ENCODE measurements around the gene NPR3. TPM values are rescaled to one million over a fixed set of nuclear protein-coding genes. Genes with fewer than 3 reads are reported as not detected.

NPR3 gene
- total and polyA plus RNA-seq, 10 donors: 0.30 to 52.4 (median 14.3) TPM

DNA sequence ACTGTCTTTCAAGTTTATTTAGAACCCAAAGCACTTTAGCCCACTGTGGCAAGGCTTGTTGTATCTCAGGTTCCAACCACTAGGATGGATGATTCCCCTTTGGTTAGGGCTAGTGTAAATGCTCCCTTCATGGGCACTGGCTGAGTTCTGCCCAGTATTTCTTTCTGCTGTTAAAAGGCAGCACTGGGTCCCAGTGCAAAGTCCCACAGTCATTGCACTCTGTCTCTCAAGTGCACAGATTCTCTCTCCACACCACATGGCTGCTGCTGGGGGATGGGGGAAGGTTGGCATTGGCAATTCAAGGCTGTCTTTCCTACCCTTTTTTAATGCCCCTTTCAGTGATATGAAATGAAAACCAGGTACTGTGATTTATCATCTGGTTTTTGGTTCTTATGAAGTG is 7.2 kb upstream of the NPR3 start:
- intact Hi-C loops (cut with DNase I; ENCODE audit: low total_unique reads): no loop called here
- no peaks in the 10 kb centered on the region for H3K36me3 ChIP-seq

DNA sequence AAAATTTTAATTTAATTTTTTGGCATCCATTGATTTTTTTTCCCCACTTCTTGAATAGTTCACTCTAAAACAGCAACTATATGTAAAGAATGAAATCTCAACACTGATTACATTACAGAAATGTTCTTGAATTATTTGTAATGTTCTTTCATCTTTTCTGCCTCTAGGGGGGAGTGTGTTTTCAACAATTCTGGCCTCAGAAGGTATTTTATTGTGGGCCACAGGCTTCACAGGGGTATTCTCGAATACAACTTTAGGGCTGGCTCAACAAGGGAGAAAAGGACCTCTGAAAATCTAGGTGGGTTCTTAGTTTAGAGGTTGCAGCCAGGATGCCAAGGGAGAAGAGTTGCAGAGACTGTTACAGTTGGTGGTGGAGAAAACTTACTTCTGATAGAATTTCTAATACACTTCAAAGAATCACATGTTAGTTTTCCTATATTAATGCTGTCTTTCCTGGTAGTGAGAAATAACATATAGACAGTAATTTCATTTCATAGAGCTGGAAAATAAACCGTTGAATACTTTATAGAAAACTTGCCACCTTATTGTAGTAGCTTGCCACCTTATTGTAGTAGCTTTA is 3.6 kb upstream of the NPR3 start:
- 13 to 24% (median 20%) methylated on average over 2 of the region's 2 CpGs for WGBS, 5 donors
- Histone ChIP-seq H3K9me3 (no peaks in the 10 kb centered on the region), H3K4me3 (no peak overlapping the region), H3K36me3 (no peaks in the 10 kb centered on the region), H3K27me3 (replicated peaks in 1 of 7) (peaks cover 0 to 62% (median 16%) of the 10 kb centered on the region in 7 donors), H3K27ac (no peak overlapping the region), H3K4me1 (peaks cover 9 to 40% (median 33%) of the 10 kb centered on the region in 6 donors)
- TF ChIP-seq POLR2A (IDR thresholded peaks at IDR 0.05): no peak
- TF ChIP-seq, protein P1, sequence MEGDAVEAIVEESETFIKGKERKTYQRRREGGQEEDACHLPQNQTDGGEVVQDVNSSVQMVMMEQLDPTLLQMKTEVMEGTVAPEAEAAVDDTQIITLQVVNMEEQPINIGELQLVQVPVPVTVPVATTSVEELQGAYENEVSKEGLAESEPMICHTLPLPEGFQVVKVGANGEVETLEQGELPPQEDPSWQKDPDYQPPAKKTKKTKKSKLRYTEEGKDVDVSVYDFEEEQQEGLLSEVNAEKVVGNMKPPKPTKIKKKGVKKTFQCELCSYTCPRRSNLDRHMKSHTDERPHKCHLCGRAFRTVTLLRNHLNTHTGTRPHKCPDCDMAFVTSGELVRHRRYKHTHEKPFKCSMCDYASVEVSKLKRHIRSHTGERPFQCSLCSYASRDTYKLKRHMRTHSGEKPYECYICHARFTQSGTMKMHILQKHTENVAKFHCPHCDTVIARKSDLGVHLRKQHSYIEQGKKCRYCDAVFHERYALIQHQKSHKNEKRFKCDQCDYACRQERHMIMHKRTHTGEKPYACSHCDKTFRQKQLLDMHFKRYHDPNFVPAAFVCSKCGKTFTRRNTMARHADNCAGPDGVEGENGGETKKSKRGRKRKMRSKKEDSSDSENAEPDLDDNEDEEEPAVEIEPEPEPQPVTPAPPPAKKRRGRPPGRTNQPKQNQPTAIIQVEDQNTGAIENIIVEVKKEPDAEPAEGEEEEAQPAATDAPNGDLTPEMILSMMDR (IDR thresholded peaks at IDR 0.05 in 8 of 11, conservative IDR thresholded peaks at IDR 0.05 in 3 of 11): peak in 6 of 11 experiments; percentile 12 to 48 (median 30)
- no peak for TF ChIP-seq POLR2AphosphoS5 (IDR thresholded peaks at IDR 0.05)
- DNase-seq: no peak
- intact Hi-C loops (cut with DNase I; ENCODE audit: low total_unique reads): loop anchor here (5.0 kb wide), 1 partner anchor 715 kb away; no protein-coding TSS in a partner anchor

More for the DNA sequence above, 7.2 kb upstream of the NPR3 start:
- H3K27me3 ChIP-seq (replicated peaks in 1 of 7): peaks cover 0 to 26% (median 1%) of the 10 kb centered on the region in 7 donors
- no peak overlapping the region for H3K4me3 ChIP-seq
- peaks cover 0 to 16% (median 8%) of the 10 kb centered on the region in 8 donors for H3K9me3 ChIP-seq
- no peak for DNase-seq
- no peak overlapping the region for H3K27ac ChIP-seq
- TF ChIP-seq POLR2AphosphoS5 (IDR thresholded peaks at IDR 0.05): no peak
- TF ChIP-seq, protein P1 (IDR thresholded peaks at IDR 0.05 in 8 of 11, conservative IDR thresholded peaks at IDR 0.05 in 3 of 11): no peak
- no peak for TF ChIP-seq POLR2A (IDR thresholded peaks at IDR 0.05)
- H3K4me1 ChIP-seq: peaks cover 0 to 5% (median 2%) of the 10 kb centered on the region in 6 donors

DNA sequence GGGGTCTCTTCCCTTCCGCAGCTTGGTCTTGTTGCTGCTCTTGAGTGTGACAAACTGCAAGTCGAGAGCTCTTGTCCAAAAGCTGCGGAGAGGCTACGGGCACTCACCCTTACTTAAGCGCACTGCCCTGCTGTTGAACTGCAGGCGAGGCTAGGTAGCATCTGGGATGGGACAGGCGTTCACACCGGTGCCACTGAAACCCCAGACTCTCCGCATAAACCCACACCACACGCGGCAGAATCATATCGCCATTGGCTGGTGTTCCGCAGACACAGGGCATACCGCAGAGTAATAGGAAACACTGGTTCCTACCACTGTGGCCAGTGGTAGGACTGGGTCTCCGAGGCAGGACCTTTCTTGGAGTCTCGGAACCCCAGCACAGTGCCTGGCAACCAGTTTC is 2.2 kb upstream of the NPR3 start:
- peaks cover 15 to 55% (median 46%) of the 10 kb centered on the region in 6 donors for H3K4me1 ChIP-seq
- WGBS, 5 donors: 21 to 41% (median 34%) methylated on average over 16 of the region's 16 CpGs
- intact Hi-C loops (cut with DNase I; ENCODE audit: low total_unique reads): loop anchor here (5.0 kb wide), 1 partner anchor 713 kb away; no protein-coding TSS in a partner anchor
- H3K27ac ChIP-seq: no peak overlapping the region
- H3K9me3 ChIP-seq: no peaks in the 10 kb centered on the region
- TF ChIP-seq POLR2AphosphoS5 (IDR thresholded peaks at IDR 0.05): no peak
- TF ChIP-seq, protein P1 (IDR thresholded peaks at IDR 0.05 in 8 of 11, conservative IDR thresholded peaks at IDR 0.05 in 3 of 11): no peak
- no peak for TF ChIP-seq POLR2A (IDR thresholded peaks at IDR 0.05)
- no peak overlapping the region for H3K4me3 ChIP-seq
- H3K36me3 ChIP-seq: no peaks in the 10 kb centered on the region
- no peak for DNase-seq
- H3K27me3 ChIP-seq (replicated peaks in 1 of 7): peaks cover 0 to 68% (median 29%) of the 10 kb centered on the region in 7 donors

DNA sequence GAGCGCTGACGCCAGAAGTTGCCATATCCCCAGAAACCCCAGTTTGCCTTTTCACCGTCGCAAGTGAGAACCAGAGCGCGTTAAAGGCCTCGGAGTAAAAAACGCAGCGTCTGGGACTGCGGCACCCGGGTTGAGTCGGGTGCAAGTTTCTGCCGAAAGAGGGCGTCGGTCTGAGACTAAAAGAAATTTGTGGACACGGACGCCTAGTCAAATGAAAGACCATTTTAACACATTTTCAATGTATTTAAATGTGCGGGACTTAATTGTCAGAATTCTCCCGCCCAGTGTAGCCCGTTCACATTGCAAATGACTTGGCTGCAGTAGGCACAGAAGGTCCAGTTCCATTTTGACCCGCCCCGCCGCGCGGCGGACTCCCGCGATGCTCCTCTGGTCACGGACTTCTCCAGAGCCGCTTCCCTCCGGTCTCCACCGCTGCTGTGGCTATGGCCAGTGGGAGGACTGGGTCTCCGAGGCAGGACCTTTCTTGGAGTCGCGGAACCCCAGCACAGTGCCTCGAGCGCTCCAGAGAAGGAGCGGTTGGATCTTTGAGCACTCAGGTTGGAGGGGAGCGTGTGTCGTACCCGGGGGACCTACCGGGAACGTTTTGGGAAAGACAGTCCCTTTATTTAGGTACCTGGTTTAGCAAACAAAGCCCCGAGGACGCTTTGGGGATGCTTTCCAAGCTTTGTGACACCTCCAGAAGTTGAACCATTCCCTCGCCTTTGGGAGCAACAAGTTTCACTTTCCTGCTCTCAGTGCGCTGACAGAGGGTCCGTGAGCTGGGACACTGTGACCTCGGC is 1.2 kb upstream of the NPR3 start:
- Histone ChIP-seq H3K36me3 (no peaks in the 10 kb centered on the region), H3K4me3 (peak overlapping the region; percentile 38 to 85 (median 60)), H3K9me3 (no peaks in the 10 kb centered on the region), H3K4me1 (peaks cover 15 to 65% (median 51%) of the 10 kb centered on the region in 6 donors), H3K27me3 (replicated peaks in 1 of 7) (peaks cover 0 to 78% (median 33%) of the 10 kb centered on the region in 7 donors), H3K27ac (peak overlapping the region in 7 of 8 donors; percentile 33 to 79 (median 68))
- DNase-seq: peak; percentile 79
- intact Hi-C loops (cut with DNase I; ENCODE audit: low total_unique reads): loop anchor here (5.0 kb wide), 1 partner anchor 712 kb away; no protein-coding TSS in a partner anchor
- TF ChIP-seq POLR2AphosphoS5 (IDR thresholded peaks at IDR 0.05): peak in 1 of 3 donors; percentile 72
- TF ChIP-seq, protein P1 (IDR thresholded peaks at IDR 0.05 in 8 of 11, conservative IDR thresholded peaks at IDR 0.05 in 3 of 11): peak in 10 of 11 experiments; percentile 8 to 74 (median 55)
- no peak for TF ChIP-seq POLR2A (IDR thresholded peaks at IDR 0.05)
- 1 to 2% (median 1%) methylated on average over 42 to 49 of the region's 49 CpGs for WGBS, 5 donors

All from spleen (tissue), 11 donors.